Suprapubic skin (tissue), 4 donors: ENCODE data around the gene INPP5F.

Experiments
- EP300 ChIP-seq: sonication (generic); formaldehyde crosslinking; IDR thresholded peaks from one replicate; pipeline ENCODE4 v1.6.1; 2017; ENCODE audit warnings: antibody characterized with exemption
- POLR2A ChIP-seq, 2 donors: fragments of 450-650 bp; IDR thresholded peaks; one replicate each; pipeline ENCODE4 v1.6.1; 2017; ENCODE audit warnings: antibody characterized with exemption in 2 of 2, mild to moderate bottlenecking in 2 of 2, moderate library complexity in 2 of 2
- POLR2AphosphoS5 ChIP-seq, 3 donors: sonication (generic); formaldehyde crosslinking; IDR thresholded peaks; one replicate each; pipeline ENCODE4 v1.6.1; 2017; ENCODE audit warnings: antibody characterized with exemption in 3 of 3
- TF ChIP-seq, protein P1 (sequence below), 2 donors: fragments of 200-600 bp in 1 of 2; fragments of 450-650 bp in 1 of 2; sonication (generic) in 1 of 2; IDR thresholded peaks; one replicate each; pipeline ENCODE4 v1.5.1; 2016 to 2019; ENCODE audit warnings: antibody characterized with exemption in 2 of 2, mild to moderate bottlenecking in 1 of 2, moderate library complexity in 1 of 2

DNA sequence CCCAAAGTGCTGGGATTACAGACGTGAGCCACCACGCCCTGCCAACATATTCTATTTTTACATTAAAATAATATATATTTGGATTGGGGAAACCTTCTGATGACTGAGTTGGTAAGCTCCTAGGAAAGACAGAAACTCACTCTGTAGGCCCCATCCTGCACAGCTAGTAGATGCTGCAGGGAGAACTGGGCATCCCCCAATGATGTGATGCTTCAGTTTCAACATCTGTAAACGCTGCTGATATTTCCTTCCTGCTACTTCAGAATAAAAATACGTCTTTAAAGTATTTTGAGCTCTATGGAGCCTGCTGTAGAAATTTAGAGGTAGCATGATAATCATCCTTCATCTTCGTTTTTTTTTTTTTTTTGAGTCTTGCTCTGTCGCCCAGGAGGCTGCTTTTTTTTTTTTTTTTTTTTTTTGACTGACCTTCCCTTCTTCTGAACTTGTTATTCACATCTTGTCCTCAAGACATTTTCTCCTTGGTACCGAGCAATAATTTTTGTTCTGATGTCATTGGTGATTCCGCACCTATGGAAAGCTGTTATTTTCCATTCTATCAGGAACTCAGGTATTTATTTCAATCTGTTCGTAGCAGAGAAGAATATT is 21.8 kb upstream of the INPP5F start:
- TF ChIP-seq, protein P1, sequence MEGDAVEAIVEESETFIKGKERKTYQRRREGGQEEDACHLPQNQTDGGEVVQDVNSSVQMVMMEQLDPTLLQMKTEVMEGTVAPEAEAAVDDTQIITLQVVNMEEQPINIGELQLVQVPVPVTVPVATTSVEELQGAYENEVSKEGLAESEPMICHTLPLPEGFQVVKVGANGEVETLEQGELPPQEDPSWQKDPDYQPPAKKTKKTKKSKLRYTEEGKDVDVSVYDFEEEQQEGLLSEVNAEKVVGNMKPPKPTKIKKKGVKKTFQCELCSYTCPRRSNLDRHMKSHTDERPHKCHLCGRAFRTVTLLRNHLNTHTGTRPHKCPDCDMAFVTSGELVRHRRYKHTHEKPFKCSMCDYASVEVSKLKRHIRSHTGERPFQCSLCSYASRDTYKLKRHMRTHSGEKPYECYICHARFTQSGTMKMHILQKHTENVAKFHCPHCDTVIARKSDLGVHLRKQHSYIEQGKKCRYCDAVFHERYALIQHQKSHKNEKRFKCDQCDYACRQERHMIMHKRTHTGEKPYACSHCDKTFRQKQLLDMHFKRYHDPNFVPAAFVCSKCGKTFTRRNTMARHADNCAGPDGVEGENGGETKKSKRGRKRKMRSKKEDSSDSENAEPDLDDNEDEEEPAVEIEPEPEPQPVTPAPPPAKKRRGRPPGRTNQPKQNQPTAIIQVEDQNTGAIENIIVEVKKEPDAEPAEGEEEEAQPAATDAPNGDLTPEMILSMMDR (IDR thresholded peaks at IDR 0.05), result no peak
- TF ChIP-seq POLR2AphosphoS5 (IDR thresholded peaks at IDR 0.05) (no peak), POLR2A (IDR thresholded peaks at IDR 0.05) (no peak), EP300 (no peak)
